GM13976 (cell line): ENCODE data around the gene RBM15B.

Experiments
- DNase-seq: peaks from one replicate; pipeline ENCODE4 v3.0.0; 2012; ENCODE audit warnings: low spot score
- CTCF ChIP-seq: IDR thresholded peaks from 2 replicates; pipeline ENCODE4 v1.5.1; 2012; ENCODE audit warnings: borderline replicate concordance, mild to moderate bottlenecking; ENCODE audit not compliant: insufficient read depth; ENCODE audit errors: extremely low read depth, missing control alignments, control extremely low read depth
- in situ Hi-C: fragments of 300-500 bp; cut with MboI; formaldehyde crosslinking; loops from one replicate; pipeline ENCODE4 v1.12.0; 2022; ENCODE audit warnings: low sequenced_read_pairs, mixed read lengths, inconsistent platforms; ENCODE audit not compliant: unreplicated experiment

Gene RBM15B

DNA sequence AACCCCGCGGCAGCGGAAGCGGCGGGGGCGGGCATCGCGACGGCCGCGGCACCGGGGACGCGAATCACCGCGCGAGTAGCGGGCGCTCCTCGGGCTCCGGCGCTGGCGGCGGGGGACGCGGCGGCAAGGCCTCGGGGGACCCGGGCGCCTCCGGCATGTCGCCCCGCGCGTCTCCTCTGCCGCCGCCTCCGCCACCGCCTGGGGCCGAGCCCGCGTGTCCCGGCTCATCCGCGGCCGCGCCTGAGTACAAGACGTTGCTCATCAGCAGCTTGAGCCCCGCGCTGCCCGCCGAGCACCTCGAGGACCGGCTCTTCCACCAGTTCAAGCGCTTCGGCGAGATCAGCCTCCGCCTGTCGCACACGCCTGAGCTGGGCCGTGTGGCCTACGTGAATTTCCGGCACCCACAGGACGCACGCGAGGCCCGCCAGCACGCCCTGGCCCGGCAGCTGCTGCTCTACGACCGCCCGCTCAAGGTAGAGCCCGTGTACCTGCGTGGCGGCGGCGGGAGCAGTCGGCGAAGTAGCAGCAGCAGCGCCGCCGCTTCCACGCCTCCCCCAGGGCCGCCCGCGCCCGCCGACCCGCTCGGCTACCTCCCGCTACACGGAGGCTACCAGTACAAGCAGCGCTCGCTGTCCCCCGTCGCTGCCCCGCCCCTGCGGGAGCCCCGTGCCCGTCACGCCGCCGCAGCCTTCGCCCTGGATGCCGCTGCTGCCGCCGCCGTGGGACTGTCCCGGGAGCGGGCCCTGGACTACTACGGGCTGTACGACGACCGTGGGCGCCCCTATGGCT is 675 bp downstream of the RBM15B start:
- in situ Hi-C loops: no loop called here
- peak; percentile 59 for DNase-seq
- TF ChIP-seq CTCF: no peak

DNA sequence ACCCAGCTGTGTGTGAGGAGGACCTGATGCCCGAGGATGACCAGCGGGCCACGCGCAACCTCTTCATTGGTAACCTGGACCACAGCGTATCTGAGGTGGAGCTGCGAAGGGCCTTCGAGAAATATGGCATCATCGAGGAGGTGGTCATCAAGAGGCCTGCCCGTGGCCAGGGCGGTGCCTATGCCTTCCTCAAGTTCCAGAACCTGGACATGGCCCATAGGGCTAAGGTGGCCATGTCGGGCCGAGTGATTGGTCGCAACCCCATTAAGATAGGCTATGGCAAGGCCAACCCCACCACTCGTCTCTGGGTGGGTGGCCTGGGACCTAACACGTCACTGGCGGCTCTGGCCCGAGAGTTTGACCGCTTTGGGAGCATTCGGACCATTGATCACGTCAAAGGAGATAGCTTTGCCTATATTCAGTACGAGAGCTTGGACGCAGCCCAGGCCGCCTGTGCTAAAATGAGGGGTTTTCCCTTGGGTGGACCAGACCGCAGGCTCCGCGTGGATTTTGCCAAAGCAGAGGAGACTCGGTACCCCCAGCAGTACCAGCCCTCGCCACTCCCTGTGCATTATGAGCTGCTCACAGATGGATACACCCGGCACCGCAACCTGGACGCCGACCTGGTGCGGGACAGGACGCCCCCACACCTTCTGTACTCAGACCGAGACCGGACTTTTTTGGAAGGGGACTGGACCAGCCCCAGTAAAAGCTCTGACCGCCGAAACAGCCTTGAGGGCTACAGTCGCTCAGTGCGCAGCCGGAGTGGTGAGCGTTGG is 1.5 kb downstream of the RBM15B start:
- in situ Hi-C loops: no loop called here
- no peak for DNase-seq
- no peak for TF ChIP-seq CTCF

- no peak for DNase-seq
- no peak for TF ChIP-seq CTCF
These were observed 2.0 kb downstream of the RBM15B start for GRCh38 chr3:51393134-51393495.

DNA sequence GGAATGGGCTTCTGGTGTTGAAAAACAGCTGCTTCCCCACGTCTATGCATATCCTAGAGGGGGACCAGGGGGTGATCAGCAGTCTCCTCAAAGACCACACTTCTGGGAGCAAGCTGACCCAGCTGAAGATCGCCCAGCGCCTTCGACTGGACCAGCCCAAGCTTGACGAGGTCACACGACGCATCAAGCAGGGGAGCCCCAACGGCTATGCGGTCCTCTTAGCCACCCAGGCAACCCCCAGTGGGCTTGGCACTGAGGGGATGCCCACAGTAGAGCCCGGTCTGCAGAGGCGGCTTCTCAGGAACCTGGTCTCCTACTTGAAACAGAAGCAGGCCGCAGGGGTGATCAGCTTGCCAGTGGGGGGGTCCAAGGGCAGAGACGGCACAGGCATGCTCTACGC is 2.5 kb downstream of the RBM15B start:
- in situ Hi-C loops: no loop called here
- DNase-seq: no peak
- TF ChIP-seq CTCF: no peak

More at GRCh38 chr3:51393134-51393495, 2.0 kb downstream of the RBM15B start:
- in situ Hi-C loops: no loop called here

- TF ChIP-seq CTCF: no peak
- DNase-seq: no peak
- in situ Hi-C loops: no loop called here
These were observed 3.5 kb downstream of the RBM15B start for GRCh38 chr3:51394541-51394940.

- TF ChIP-seq CTCF: no peak
- DNase-seq: no peak
- in situ Hi-C loops: no loop called here
These were observed 4.6 kb downstream of the RBM15B start for GRCh38 chr3:51395493-51396213.
